Osteocyte (in vitro differentiated cells): ENCODE results near the gene ZNF518A. TPM values are rescaled to one million over a fixed set of nuclear protein-coding genes. Genes with fewer than 3 reads are reported as not detected.

Source experiments
- DNase-seq: peaks from one replicate; pipeline ENCODE4 v3.0.0; 2021; ENCODE audit warnings: mixed read lengths; ENCODE audit not compliant: unreplicated experiment; ENCODE audit errors: extremely low spot score
- H3K27ac Mint-ChIP-seq: one replicate; pipeline ENCODE4 v1.8.0; 2021; ENCODE audit warnings: mild to moderate bottlenecking, mixed read lengths; ENCODE audit not compliant: unreplicated experiment
- H3K27me3 Mint-ChIP-seq: one replicate; pipeline ENCODE4 v1.8.0; 2021; ENCODE audit warnings: mixed read lengths; ENCODE audit not compliant: unreplicated experiment
- H3K36me3 Mint-ChIP-seq: one replicate; pipeline ENCODE4 v1.8.0; 2021; ENCODE audit warnings: mixed read lengths; ENCODE audit not compliant: unreplicated experiment
- H3K4me1 Mint-ChIP-seq: one replicate; pipeline ENCODE4 v1.8.0; 2021; ENCODE audit warnings: mixed read lengths; ENCODE audit not compliant: unreplicated experiment
- H3K4me3 Mint-ChIP-seq: one replicate; pipeline ENCODE4 v1.8.0; 2021; ENCODE audit warnings: mild to moderate bottlenecking, moderate library complexity, mixed read lengths; ENCODE audit not compliant: unreplicated experiment
- H3K9me3 Mint-ChIP-seq: one replicate; pipeline ENCODE4 v1.8.0; 2021; ENCODE audit warnings: mixed read lengths; ENCODE audit not compliant: unreplicated experiment
- CTCF ChIP-seq: fragments of 200-600 bp; sonication (generic); IDR thresholded peaks from 2 replicates; pipeline ENCODE4 v1.5.0; 2021; ENCODE audit warnings: antibody characterized with exemption, mild to moderate bottlenecking, moderate library complexity
- long read RNA-seq: library from polyadenylated mRNA; unstranded; transcript quantifications from one replicate; pipeline ENCODE4 v2.0.0, GENCODE V29; 2021
- total RNA-seq: library from RNA; stranded (reverse); gene quantifications from 2 replicates; pipeline ENCODE4 v1.2.1, GENCODE V29; 2021

Gene ZNF518A
- total RNA-seq: 14.9 and 15.6 TPM in 2 replicates
- long read RNA-seq, partial matches to known transcripts: 0 of 45 reads
- long read RNA-seq, other reads (novel, unspliced or antisense): 45 of 45 reads

- peak; percentile 96 for DNase-seq
- H3K4me1 Mint-ChIP-seq: peaks cover 25% of the 10 kb centered on the region
- peaks cover 11% of the 10 kb centered on the region for H3K27me3 Mint-ChIP-seq
- H3K36me3 Mint-ChIP-seq: peaks cover 15% of the 10 kb centered on the region
- H3K9me3 Mint-ChIP-seq: peaks cover 3% of the 10 kb centered on the region
- TF ChIP-seq CTCF: no peak
- H3K4me3 Mint-ChIP-seq: peak within 1 kb of the TSS; percentile 90
- peak within 1 kb of the TSS; percentile 99 for H3K27ac Mint-ChIP-seq
These were observed at the start of gene ZNF518A for GRCh38 chr10:96129387-96130325. TSS of gene ZNF518A (plus strand) at chr10:96130297. CDS start at chr10:96156323, 26,026 bp downstream.

GRCh38 chr10:96082153-96082552 is 47.9 kb upstream of the ZNF518A start:
- Mint-ChIP-seq H3K27me3 (peaks cover 31% of the 10 kb centered on the region), H3K9me3 (no peaks in the 10 kb centered on the region), H3K4me3 (no peak overlapping the region), H3K36me3 (no peaks in the 10 kb centered on the region), H3K4me1 (no peaks in the 10 kb centered on the region), H3K27ac (no peak overlapping the region)
- no peak for DNase-seq
- no peak for TF ChIP-seq CTCF

GRCh38 chr10:96082748-96083147 is 47.3 kb upstream of the ZNF518A start:
- Mint-ChIP-seq H3K27me3 (peaks cover 28% of the 10 kb centered on the region), H3K36me3 (no peaks in the 10 kb centered on the region), H3K4me3 (no peak overlapping the region), H3K27ac (no peak overlapping the region), H3K9me3 (no peaks in the 10 kb centered on the region), H3K4me1 (no peaks in the 10 kb centered on the region)
- DNase-seq: no peak
- no peak for TF ChIP-seq CTCF

- DNase-seq: no peak
- H3K27me3 Mint-ChIP-seq: peaks cover 9% of the 10 kb centered on the region
These were observed 41.0 kb upstream of the ZNF518A start for GRCh38 chr10:96089116-96089515.

More at GRCh38 chr10:96089116-96089515, 41.0 kb upstream of the ZNF518A start:
- TF ChIP-seq CTCF: no peak
- Mint-ChIP-seq H3K4me3 (no peak overlapping the region), H3K36me3 (no peaks in the 10 kb centered on the region), H3K9me3 (no peaks in the 10 kb centered on the region), H3K4me1 (no peaks in the 10 kb centered on the region), H3K27ac (no peak overlapping the region)
